Ureter (tissue), 1 donor: ENCODE measurements around the gene OR10H2. TPM values are rescaled to one million over a fixed set of nuclear protein-coding genes. Genes with fewer than 3 reads are reported as not detected.
"Not testable (repeated sequence)": the region's sequence is repeated elsewhere in the genome, so short reads cannot be mapped to it uniquely, and the experiment has no call there.

Experiments
- DNase-seq: peaks from one replicate; pipeline ENCODE4 v3.0.0-alpha.2; 2020; ENCODE audit warnings: low spot score
- total RNA-seq: library from RNA; stranded (reverse); gene quantifications from one replicate; pipeline ENCODE4 v1.2.4, GENCODE V29; 2023
- donor health status: DM: yes; HTN: yes; CAD: no.

The OR10H2 gene, protein sequence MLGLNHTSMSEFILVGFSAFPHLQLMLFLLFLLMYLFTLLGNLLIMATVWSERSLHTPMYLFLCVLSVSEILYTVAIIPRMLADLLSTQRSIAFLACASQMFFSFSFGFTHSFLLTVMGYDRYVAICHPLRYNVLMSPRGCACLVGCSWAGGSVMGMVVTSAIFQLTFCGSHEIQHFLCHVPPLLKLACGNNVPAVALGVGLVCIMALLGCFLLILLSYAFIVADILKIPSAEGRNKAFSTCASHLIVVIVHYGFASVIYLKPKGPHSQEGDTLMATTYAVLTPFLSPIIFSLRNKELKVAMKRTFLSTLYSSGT
- not detected for total RNA-seq

DNA sequence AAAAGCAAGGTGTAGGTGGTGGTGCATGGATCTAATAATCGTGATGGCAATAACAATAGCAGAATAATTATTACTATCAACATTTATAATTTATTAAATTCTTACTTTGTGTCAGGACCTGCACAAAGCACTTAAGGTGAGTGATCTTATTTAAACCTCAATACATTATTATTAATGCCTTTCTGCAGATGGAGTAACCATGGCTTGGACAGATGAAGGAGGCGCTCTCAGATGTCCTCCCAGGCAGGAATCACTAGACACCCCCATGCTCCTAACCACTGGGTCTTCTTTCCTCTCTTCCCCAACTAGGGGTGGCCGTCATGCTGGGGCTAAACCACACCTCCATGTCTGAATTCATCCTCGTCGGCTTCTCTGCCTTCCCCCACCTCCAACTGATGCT is at the start of gene OR10H2:
Gene OR10H2 (plus strand): TSS at position 301 of the 400 bp plus-strand sequence. CDS start 20 bp downstream, at position 321.
- no peak for DNase-seq

DNA sequence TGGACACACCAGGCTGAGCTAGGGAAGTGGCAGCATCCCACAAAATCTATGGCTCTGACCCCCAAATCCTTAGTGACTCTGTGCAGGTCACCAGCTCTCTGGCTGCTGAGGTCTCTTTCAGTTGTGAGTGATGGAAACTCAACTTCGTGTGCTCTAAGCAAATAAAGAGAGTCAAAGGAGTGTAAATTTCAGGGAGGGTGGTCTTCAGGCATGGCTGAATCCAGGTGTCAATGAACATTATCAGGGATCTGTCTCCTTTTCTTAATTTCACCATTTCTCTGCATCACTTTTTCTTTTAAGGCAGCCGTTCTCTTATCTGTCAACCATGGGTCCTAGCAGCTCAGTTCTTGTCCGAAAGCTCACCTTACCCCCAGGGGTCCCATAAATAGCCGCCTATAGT is 48.7 kb upstream of the OR10H2 start:
- DNase-seq, result no peak

DNA sequence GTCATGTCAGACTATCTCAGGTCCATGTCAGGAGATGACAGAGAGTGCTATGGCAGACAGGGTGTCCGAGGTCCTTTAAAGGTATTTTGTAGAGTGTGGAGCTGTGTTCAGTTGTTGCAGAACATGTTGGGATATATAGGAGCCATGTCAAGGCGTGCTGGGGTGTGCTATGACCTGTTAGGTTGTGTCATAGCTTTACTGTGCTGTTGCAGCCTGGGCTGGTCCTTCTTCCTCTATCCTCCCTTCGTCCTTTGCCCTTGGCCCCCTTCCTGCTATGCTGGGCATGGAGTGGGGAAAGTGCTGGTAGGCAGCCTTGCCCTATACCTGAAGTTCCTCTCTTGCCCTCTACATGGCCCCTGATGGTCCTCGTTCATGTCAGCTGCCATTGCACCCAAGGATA is 48.0 kb upstream of the OR10H2 start:
- not testable (repeated sequence) for DNase-seq

DNA sequence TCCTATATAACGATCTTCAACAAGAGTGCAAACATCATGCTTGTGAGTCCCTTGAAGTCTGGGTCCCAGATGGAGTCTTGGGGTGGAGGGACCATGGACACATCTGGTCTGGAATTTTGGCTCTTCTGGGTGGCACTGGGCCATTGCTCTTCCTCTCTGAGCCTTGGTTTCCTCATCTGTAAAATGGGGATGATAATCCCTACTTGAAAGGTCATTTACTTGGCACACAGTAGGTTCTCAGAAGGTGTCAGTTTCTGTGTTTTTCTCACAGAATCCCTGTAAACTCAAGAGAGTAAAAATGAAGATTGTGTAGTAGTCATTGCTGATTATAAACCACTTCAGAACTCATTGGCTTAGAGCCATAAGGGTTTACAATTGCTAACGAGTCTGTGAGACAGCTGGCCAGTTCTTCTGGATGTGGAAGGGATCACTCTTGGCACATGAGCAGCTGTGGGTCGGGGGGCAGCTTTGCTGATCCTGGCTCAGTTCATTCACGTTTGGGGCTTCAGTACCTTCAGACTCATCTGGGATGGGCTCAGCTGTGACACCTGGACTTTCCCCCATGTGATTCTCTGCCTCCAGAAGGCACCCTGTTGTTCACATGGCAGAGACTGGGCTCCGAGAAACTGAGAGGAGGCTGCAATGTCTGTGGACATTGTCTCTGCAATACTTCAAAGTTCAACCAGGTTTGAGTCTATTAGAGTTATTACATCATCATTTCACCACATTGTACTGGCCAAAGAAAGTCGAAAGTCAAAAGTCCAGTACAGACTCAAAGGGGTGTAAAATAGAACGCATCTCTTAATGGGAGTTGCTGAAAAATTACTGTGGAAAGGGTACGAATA is 47.1 kb upstream of the OR10H2 start:
- no peak for DNase-seq

DNA sequence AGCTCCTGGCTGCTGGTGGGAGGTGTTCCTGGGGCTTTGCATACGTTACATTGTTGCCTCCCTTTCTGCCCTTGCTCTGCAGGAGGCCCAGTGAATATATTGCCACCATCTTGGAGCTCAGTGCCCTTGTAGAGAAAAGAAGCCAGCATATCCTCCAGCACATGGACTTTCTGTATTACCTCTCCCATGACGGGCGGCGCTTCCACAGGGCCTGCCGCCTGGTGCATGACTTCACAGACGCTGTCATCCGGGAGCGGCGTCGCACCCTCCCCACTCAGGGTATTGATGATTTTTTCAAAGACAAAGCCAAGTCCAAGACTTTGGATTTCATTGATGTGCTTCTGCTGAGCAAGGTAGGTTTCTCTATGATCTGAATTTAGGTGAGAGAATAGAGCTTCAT is 44.4 kb upstream of the OR10H2 start:
- DNase-seq, result no peak

DNA sequence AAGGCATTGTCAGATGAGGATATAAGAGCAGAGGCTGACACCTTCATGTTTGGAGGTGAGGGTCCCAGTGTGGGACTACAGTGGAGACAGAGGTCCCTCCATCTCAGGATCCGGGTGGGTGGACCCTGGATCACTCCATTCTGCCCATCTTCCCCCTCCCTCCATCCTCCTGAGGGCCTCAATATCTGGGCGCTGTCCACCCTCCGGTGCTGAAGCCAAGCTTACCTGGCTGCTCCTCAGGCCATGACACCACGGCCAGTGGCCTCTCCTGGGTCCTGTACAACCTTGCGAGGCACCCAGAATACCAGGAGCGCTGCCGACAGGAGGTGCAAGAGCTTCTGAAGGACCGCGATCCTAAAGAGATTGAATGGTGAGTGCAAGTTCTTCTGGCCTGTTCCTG is 43.0 kb upstream of the OR10H2 start:
- no peak for DNase-seq

DNA sequence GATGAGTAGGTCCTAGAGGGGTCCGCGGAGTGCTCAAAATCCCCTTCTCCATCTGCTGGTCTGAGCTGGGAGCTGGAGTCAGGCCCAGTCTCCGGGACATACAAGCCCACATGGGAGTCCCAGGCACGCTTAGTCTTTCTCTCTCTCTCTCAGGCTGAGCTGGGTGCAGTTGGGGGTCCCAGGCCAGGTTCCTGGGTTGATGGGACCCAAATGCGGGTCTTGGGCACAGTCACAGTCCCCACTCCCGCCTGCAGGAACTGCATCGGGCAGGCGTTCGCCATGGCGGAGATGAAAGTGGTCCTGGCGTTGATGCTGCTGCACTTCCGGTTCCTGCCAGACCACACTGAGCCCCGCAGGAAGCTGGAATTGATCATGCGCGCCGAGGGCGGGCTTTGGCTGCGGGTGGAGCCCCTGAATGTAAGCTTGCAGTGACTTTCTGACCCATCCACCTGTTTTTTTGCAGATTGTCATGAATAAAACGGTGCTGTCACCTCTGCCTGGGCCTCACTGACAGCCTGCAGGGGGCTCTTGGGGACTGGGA is 31.1 kb upstream of the OR10H2 start:
- no peak for DNase-seq

DNA sequence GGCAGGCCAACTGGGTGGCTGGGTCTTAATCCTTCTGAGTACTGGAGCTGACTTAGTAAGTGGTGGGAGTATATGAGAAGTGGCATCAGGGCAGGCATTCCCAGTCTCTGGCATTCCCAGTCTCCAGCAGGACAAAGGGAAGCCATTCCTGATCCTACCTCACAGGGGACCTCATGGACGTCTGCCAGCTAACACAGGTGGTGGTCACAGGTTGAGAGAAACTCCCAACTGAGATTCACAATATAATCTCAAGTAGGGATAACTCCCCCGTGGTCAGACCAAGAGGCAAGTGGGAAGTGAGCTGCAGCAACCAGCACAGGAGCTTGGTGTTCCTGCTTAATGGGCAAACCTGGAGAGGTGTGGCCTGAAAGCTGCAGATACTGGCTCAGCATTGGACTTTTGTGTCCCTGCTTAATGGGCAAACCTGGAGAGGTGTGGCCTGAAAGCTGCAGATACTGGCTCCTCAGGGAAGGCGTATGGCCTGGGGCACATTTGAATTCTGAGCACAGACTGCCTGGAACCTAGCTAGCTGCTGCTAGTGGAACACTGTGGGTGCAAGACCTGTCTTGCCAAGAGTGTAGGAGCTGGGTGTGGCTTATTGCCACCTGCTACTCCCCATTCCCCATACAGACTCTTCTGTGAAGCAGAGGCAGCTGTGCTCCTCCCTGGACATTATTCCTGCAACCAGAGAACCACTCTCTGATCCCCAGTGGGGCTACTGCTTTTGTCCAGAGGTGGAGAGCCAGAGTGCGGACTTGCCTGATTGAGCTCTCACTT is 25.9 kb upstream of the OR10H2 start:
- DNase-seq, result peak; percentile 77

DNA sequence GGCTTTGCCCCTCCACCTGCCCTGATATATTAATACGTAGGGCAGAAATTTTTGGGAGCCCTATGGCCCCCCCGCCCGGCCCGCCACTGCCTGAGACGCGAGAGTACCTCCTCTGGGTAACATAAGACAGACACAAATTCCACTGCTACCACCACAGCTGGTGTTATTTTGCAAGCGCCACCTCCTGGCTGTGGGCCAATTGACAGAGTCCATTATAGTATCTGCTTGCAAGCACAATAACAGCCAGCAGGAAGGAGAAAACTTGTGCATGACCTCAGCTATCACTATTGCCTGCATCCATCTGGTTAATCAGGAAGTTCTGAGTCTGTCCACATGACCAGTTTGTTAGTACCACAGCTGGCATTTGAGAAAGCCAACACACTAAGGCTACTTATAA is 25.3 kb upstream of the OR10H2 start:
- DNase-seq, result peak; percentile 91

DNA sequence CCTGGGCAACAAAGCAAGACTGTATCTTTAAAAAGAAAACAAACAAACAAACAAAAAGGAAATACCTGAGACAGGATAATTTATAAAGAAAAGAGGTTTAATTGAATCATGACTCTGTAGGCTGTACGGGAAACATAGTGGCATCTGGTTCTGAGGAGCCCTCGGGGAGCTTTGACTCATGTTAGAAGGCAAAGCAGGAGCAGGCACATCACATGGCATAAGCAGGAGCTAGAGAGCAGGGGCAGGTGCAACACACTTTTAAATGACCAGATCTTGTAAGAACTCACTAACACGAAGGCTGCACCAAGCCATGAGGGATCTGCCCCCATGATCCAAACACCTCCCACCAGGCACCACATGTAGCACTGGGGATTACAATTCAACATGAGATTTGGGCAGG is 13.2 kb upstream of the OR10H2 start:
- DNase-seq, result no peak

DNA sequence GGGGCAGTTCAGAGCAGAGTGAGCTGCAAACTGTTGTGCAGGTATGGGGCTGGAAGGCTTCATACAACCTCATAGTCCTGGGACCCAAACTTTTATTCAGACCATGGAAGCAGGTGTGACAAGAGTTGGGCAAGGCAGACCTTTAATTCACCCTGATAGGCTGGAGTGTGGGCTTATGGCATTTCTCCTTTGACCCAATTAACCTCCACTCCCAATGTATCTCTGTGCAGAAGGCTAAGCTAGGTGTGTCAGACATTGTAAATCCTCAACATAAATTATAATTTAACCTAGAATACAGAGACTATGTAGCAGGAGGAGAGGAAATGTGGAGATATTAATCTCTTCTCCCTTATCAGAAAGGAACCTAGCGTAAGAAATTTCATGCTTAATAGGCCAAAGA is 12.2 kb upstream of the OR10H2 start:
- DNase-seq, result no peak

DNA sequence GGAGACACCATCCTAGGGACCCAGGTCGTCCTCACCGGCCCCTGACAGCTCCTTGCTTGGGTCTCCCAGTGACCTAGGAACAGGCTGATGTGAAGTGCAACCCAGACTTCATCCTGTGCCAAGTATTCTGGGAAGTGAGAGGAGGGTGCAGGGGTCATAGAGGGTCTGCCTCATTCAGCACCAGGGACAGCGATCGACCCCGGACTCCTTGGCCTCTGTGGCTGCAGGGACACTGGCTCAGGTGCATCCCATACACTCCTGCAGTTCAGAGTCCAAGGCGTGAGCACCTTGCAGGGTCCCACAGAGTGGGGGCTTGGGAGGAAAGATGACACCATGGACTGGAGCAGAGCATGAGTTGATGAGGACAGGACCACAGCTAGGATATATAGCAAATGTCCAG is 10.0 kb upstream of the OR10H2 start:
- DNase-seq, result no peak

DNA sequence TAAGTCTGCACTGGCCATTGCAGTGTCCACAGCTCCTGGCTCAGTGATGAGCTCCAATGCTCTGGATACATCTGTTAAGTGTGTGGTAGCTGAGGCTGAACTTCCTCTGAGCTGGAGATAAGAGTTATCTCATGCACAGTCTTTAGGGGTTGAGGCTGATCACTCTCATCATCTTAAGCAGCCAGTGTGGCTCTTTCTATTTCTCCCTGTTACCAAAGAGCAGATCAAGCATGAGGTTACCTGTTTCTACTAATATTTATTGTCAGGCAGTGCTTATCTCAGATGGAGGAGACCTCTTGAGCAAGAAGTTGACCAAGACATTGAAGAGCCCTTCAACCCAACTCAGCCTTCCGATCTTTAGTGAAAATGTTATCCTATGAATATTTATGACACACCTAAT is 6.6 kb upstream of the OR10H2 start:
- DNase-seq, result no peak

DNA sequence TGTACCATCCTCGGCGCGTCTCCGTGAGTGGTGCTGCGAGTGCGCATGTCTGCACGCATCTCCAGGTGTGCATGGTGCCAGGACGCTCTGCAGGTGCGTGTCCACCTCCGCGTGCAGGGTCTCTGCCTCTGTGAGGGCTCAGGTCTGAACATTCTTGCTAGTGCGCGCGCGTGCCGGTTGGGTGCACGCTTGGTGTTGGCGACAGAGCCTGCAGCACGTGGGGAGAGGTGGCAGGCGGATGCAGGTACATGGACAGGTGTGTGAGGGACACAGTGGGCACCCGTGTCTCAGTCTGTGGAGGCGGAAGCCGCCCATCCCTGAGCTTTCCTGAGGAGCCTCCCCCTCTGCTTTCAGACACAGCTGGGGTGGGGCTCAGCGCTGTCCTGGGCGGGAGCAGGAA is 4.9 kb upstream of the OR10H2 start:
- DNase-seq, result no peak

DNA sequence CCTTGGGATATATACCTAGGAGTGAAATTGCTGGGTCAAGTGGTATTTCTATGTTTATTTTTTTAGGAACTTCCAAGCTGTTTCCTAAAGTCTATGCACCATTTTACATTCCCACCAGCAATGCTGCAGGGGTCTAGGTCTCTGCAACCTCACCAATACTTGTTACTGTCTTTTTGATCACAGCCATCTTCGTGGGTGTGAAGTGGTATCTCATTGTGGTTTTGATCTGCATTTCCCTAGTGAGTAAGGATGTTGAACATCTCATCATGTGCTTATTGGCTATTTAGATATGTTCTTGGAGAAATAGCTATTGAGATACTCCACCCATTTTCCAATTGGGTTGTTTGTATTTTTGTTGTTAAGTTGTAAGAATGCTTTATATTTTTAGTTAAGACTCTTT is 2.7 kb downstream of the OR10H2 start:
- no peak for DNase-seq

DNA sequence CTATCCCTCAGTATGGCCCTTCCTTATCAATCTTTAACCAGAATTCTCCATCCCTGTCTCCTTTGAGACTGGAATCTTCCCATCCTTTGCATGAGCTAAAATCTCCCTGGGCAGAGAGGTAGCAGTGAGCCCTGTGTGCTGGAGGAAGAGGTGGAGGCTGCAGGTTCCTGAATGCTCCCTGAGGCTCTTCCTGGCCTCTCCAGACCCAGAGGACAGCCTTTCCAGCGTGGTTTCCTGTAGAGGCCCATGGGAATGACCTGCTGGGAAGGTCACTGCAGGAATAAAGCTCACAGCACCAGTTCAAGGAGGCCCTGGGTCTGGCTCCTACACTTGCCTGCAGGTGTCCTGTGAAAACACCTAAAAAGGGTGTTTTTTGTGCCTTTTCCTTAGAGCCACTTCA is 4.6 kb downstream of the OR10H2 start:
- DNase-seq, result no peak

DNA sequence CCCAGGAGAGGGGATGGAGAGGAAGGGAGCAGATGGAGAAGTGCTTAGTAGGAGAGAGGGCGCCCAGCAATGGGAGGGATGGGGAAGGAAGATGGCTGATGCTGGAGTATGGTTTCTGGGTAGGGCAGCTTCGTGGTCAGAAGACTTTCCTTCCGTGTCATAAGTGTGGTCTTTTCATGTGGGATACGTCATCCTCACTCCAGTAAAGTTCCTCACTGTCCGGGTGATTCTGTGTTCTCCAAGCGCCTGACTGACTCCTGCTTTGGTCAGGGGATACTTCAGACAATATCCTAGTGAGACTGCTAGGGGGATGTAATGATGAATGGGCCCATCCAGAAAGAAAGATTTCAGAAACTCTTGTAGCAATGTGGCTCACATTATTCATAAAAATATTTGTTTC is 6.1 kb downstream of the OR10H2 start:
- DNase-seq, result no peak

DNA sequence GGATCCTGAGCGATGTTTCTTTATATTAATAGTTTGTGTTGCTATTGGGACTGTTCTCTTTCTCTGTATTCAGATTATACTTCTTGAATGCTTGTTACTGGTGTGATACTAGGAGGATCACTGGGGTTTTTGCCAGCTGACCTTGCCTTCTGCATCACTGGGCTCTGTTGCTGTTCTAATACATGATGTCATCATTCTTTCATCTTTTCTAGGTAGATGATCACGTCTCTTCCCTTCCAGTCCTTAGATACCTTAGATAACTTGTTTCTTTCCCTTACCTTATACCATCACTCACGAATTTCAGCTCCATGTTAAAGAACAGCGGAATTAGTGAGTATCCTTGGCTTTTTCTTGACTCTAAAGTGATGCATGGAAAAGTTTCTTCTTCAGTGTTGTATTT is 9.9 kb downstream of the OR10H2 start, which contains the start of gene OR10H3:
Gene OR10H3 (plus strand): TSS at position 264 of the 400 bp plus-strand sequence. CDS start 3,408 bp downstream, outside the sequence.
- no peak for DNase-seq

DNA sequence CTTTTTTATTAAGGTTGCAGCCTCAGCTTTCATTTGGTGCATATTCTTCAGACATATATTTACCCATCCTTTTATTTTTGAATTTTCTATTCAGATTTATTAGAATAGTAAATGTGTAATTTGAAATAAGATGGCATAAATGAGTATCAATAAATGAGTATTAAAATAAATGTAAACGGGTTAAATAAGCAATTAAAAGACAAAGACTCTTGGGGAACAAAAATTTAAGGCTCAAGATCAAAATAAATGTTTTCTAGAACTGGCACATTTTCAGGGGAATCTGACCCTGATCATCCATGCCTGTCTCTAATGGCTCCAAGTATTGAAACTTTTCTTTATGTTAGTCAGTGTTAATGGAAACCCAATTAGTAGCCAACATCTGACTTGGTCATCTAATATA is 13.0 kb downstream of the OR10H2 start:
- no peak for DNase-seq

DNA sequence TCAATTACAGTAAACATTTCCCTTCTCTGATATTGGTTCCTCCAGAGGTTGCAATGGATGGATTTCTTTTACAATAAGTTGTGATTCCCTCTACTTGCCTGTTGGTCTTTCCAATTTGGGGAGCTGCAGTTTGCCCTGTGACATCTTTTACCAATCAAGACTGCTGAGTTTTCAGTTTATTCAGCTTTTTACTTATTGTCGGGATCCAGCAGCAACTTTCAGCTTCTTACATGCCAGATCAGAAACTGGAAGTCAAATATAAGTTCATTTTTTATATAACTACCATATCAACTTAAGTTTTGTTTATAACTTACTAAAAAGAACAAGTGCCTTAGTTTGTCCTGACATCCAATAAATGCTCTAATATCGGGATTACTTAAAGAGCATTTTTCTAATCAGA is 20.4 kb downstream of the OR10H2 start:
- DNase-seq, result no peak

DNA sequence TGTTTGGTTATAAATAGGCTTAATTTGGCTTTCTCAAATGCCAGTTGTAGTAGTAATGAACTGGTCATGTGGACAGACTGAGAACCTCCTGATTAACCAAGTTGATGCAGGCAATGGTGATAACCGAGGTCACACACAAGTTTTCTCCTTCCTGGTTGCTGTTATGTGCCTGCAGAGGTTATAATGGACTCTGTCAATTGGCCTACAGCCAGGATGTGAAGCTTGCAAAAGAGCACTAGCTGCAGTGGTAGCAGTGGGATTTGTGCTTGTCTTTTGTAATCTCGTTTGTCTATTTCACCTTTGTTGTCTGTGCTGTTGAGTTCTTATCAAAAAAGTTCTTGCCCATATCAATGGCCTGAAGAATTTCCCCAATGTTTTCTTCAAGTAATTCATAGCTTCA is 30.6 kb downstream of the OR10H2 start:
- no peak for DNase-seq

DNA sequence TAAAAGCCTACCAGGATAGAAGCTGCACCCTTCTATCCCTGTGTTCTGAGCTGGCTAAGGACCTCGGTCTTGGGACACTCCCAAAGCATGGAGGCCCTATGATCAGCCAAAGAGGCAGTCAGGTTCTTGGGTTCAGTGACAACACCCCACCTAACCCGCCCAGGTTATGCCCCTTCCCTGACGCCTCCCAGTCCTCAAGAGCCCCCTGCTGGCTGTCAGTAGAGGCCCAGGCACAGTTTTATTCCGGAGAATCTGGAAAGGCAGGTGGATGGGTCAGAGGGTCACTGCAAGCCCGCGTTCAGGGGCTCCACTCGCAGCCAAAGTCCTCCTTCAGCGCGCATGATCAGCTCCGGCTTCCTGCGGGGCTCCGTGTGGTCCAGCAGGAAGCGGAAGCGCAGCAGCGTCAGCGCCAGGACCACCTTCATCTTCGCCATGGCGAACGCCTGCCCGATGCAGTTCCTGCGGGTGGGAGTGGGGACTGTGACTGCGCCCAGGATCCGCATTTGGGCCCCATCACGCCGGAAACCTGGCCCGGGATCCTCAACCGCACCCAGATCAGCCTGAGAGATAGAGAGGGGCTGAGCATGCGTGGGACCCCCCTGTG is 32.2 kb downstream of the OR10H2 start:
- no peak for DNase-seq
